Measurements from ENCODE around the gene REXO4. TPM values are rescaled to one million over a fixed set of nuclear protein-coding genes. Genes with fewer than 3 reads are reported as not detected.

Gene REXO4
- total RNA-seq, 2 donors from 2014 or later, result 30.2 to 36.5 TPM

DNA sequence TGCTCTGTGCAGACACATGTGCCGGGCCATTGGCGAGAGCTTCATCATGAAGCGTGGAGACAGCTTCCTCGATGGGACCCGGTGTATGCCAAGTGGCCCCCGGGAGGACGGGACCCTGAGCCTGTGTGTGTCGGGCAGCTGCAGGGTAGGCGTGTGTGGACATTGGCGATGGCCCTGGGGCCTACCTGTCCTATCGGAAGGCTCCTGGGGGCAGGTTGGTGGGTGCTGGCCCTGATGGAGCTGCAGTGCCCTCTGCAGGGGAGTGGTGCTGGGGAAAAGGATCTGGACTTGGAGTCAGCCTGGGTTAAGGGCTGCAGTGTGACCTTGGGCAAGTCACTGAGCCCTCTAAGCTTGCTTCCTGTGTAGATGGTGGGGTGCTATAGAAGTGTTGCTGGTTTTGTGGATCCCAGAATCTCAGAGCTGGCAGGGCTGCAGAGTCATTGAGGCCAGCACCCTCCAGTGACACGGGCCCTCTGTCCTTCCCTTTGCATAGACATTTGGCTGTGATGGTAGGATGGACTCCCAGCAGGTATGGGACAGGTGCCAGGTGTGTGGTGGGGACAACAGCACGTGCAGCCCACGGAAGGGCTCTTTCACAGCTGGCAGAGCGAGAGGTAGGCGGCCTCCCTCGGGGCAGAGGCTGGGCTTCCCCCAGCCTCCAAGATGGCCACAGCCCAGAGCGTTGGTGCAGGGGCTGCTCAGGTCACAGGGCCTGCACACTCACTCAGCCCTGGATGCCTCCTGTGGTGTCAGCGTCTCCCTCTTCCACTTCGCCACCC lies 20.1 kb upstream of the REXO4 start:
- DNase-seq, result peak; percentile 82
- H3K27me3 Mint-ChIP-seq (ENCODE audit: insufficient read depth), result no peaks in the 10 kb centered on the region
- no peak overlapping the region for H3K4me3 Mint-ChIP-seq
- H3K27ac ChIP-seq (ENCODE audit: low read depth, low read length), result no peak overlapping the region
- no peaks in the 10 kb centered on the region for H3K9me3 Mint-ChIP-seq
- WGBS, 2 experiments (ENCODE audit: insufficient coverage in 1 of 2, insufficient read length in 1 of 2), result 93 to 94% methylated on average over 7 to 20 of the region's 20 CpGs
- no peaks in the 10 kb centered on the region for H3K36me3 Mint-ChIP-seq (ENCODE audit: low read depth)
- H3K27ac Mint-ChIP-seq, result no peak overlapping the region
- no peak overlapping the region for H3K9ac ChIP-seq (ENCODE audit: extremely low read depth, low read length, poor library complexity, severe bottlenecking)
- no peaks in the 10 kb centered on the region for H3K4me1 ChIP-seq (ENCODE audit: control insufficient read depth, insufficient read depth, low read length)
- TF ChIP-seq, protein P1, sequence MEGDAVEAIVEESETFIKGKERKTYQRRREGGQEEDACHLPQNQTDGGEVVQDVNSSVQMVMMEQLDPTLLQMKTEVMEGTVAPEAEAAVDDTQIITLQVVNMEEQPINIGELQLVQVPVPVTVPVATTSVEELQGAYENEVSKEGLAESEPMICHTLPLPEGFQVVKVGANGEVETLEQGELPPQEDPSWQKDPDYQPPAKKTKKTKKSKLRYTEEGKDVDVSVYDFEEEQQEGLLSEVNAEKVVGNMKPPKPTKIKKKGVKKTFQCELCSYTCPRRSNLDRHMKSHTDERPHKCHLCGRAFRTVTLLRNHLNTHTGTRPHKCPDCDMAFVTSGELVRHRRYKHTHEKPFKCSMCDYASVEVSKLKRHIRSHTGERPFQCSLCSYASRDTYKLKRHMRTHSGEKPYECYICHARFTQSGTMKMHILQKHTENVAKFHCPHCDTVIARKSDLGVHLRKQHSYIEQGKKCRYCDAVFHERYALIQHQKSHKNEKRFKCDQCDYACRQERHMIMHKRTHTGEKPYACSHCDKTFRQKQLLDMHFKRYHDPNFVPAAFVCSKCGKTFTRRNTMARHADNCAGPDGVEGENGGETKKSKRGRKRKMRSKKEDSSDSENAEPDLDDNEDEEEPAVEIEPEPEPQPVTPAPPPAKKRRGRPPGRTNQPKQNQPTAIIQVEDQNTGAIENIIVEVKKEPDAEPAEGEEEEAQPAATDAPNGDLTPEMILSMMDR (conservative IDR thresholded peaks at IDR 0.05), result peak; percentile 71
- no peaks in the 10 kb centered on the region for H3K9me3 ChIP-seq (ENCODE audit: control insufficient read depth, low read length)
- no peak overlapping the region for H3K4me3 ChIP-seq (ENCODE audit: low read length)
- H3K27me3 ChIP-seq (ENCODE audit: control insufficient read depth, insufficient read depth, low read length, poor library complexity, severe bottlenecking), result no peaks in the 10 kb centered on the region
- no peaks in the 10 kb centered on the region for H3K4me1 Mint-ChIP-seq
- H3K36me3 ChIP-seq (ENCODE audit: control insufficient read depth, insufficient read depth, low read length), result no peaks in the 10 kb centered on the region

DNA sequence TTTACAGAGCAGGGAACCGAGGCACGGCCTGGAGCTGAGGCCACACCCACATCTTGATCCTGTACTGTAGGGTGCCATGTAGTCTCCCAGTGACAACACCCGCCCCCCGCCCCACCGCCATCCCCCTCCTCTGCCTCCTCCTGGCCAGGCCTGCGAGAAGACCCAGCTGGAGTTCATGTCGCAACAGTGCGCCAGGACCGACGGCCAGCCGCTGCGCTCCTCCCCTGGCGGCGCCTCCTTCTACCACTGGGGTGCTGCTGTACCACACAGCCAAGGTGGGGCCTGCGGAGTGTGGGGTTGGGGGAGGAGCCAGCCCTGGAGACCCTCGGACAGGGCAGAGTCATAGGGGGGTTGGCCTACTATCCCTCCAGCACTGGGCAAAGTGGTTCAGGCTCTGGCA lies 18.9 kb upstream of the REXO4 start:
- Mint-ChIP-seq H3K4me3 (no peak overlapping the region), H3K9me3 (no peaks in the 10 kb centered on the region), H3K4me1 (no peaks in the 10 kb centered on the region), H3K27me3 (ENCODE audit: insufficient read depth) (no peaks in the 10 kb centered on the region), H3K27ac (no peak overlapping the region), H3K36me3 (ENCODE audit: low read depth) (no peaks in the 10 kb centered on the region)
- no peak for DNase-seq
- no peaks in the 10 kb centered on the region for H3K36me3 ChIP-seq (ENCODE audit: control insufficient read depth, insufficient read depth, low read length)
- TF ChIP-seq, protein P1 (conservative IDR thresholded peaks at IDR 0.05), result no peak
- no peaks in the 10 kb centered on the region for H3K27me3 ChIP-seq (ENCODE audit: control insufficient read depth, insufficient read depth, low read length, poor library complexity, severe bottlenecking)
- 94 to 95% methylated on average over 9 to 16 of the region's 16 CpGs for WGBS, 2 experiments (ENCODE audit: insufficient coverage in 1 of 2, insufficient read length in 1 of 2)
- H3K4me3 ChIP-seq (ENCODE audit: low read length), result no peak overlapping the region
- no peak overlapping the region for H3K27ac ChIP-seq (ENCODE audit: low read depth, low read length)
- H3K9ac ChIP-seq (ENCODE audit: extremely low read depth, low read length, poor library complexity, severe bottlenecking), result no peak overlapping the region
- H3K9me3 ChIP-seq (ENCODE audit: control insufficient read depth, low read length), result no peaks in the 10 kb centered on the region
- H3K4me1 ChIP-seq (ENCODE audit: control insufficient read depth, insufficient read depth, low read length), result no peaks in the 10 kb centered on the region

DNA sequence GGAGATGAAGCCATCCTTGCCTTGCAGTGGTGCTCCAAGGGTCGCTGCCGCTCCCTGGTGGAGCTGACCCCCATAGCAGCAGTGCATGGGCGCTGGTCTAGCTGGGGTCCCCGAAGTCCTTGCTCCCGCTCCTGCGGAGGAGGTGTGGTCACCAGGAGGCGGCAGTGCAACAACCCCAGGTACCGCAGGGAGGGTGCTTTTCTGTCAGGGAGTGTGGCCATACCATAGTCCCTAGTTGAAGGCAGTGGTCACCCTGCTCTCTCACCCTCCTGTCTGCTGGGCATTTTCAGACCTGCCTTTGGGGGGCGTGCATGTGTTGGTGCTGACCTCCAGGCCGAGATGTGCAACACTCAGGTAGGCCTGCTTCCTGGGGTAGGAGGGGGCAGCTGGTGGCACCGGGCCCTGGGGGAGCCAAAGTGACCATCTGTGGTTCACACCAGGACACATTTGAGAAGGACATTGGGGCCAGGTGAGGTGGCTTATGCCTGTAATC lies 15.6 kb upstream of the REXO4 start:
- H3K9me3 ChIP-seq (ENCODE audit: control insufficient read depth, low read length), result no peaks in the 10 kb centered on the region
- Mint-ChIP-seq H3K9me3 (no peaks in the 10 kb centered on the region), H3K36me3 (ENCODE audit: low read depth) (no peaks in the 10 kb centered on the region), H3K27me3 (ENCODE audit: insufficient read depth) (peaks cover 4% of the 10 kb centered on the region), H3K4me3 (no peak overlapping the region), H3K27ac (no peak overlapping the region), H3K4me1 (no peaks in the 10 kb centered on the region)
- no peaks in the 10 kb centered on the region for H3K36me3 ChIP-seq (ENCODE audit: control insufficient read depth, insufficient read depth, low read length)
- H3K4me1 ChIP-seq (ENCODE audit: control insufficient read depth, insufficient read depth, low read length), result no peaks in the 10 kb centered on the region
- TF ChIP-seq, protein P1 (conservative IDR thresholded peaks at IDR 0.05), result peak; percentile 26
- no peak overlapping the region for H3K27ac ChIP-seq (ENCODE audit: low read depth, low read length)
- no peak overlapping the region for H3K9ac ChIP-seq (ENCODE audit: extremely low read depth, low read length, poor library complexity, severe bottlenecking)
- no peak overlapping the region for H3K4me3 ChIP-seq (ENCODE audit: low read length)
- no peak for DNase-seq
- WGBS, 2 experiments (ENCODE audit: insufficient coverage in 1 of 2, insufficient read length in 1 of 2), result 86 to 87% methylated on average over 3 to 11 of the region's 11 CpGs
- no peaks in the 10 kb centered on the region for H3K27me3 ChIP-seq (ENCODE audit: control insufficient read depth, insufficient read depth, low read length, poor library complexity, severe bottlenecking)
